Measurements from ENCODE around the gene AGAP3. TPM values are rescaled to one million over a fixed set of nuclear protein-coding genes. Genes with fewer than 3 reads are reported as not detected.

The AGAP3 gene
- total RNA-seq, 1 donor from 2014 or later = 152 TPM

GRCh38 chr7:151144387-151144786, 58.1 kb downstream of the AGAP3 start:
- Histone ChIP-seq H3K9me3 (no peaks in the 10 kb centered on the region), H3K4me1 (no peaks in the 10 kb centered on the region), H3K27ac (no peak overlapping the region), H3K36me3 (peaks cover 52% of the 10 kb centered on the region), H3K4me3 (no peak overlapping the region), H3K27me3 (no peaks in the 10 kb centered on the region)
- TF ChIP-seq, protein P1, sequence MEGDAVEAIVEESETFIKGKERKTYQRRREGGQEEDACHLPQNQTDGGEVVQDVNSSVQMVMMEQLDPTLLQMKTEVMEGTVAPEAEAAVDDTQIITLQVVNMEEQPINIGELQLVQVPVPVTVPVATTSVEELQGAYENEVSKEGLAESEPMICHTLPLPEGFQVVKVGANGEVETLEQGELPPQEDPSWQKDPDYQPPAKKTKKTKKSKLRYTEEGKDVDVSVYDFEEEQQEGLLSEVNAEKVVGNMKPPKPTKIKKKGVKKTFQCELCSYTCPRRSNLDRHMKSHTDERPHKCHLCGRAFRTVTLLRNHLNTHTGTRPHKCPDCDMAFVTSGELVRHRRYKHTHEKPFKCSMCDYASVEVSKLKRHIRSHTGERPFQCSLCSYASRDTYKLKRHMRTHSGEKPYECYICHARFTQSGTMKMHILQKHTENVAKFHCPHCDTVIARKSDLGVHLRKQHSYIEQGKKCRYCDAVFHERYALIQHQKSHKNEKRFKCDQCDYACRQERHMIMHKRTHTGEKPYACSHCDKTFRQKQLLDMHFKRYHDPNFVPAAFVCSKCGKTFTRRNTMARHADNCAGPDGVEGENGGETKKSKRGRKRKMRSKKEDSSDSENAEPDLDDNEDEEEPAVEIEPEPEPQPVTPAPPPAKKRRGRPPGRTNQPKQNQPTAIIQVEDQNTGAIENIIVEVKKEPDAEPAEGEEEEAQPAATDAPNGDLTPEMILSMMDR (IDR thresholded peaks at IDR 0.05) = no peak
- intact Hi-C loops (cut with DNase I) = no loop called here
- DNase-seq (no peak), ATAC-seq (no peak)

GRCh38 chr7:151146761-151147160, 60.5 kb downstream of the AGAP3 start:
- Histone ChIP-seq H3K4me1 (no peaks in the 10 kb centered on the region), H3K4me3 (no peak overlapping the region), H3K36me3 (peaks cover 30% of the 10 kb centered on the region), H3K9me3 (no peaks in the 10 kb centered on the region), H3K27me3 (peaks cover 13% of the 10 kb centered on the region), H3K27ac (no peak overlapping the region)
- no peak for DNase-seq
- intact Hi-C loops (cut with DNase I) = no loop called here
- ATAC-seq = no peak
- TF ChIP-seq, protein P1 (IDR thresholded peaks at IDR 0.05) = no peak

- no peak overlapping the region for H3K4me3 ChIP-seq
- no peaks in the 10 kb centered on the region for H3K4me1 ChIP-seq
- no peaks in the 10 kb centered on the region for H3K9me3 ChIP-seq
- peaks cover 30% of the 10 kb centered on the region for H3K27me3 ChIP-seq
- TF ChIP-seq, protein P1 (IDR thresholded peaks at IDR 0.05) = no peak
- intact Hi-C loops (cut with DNase I) = no loop called here
- H3K36me3 ChIP-seq = peaks cover 13% of the 10 kb centered on the region
- peak; percentile 19 for ATAC-seq
- no peak overlapping the region for H3K27ac ChIP-seq
- DNase-seq = no peak
Measured at GRCh38 chr7:151148319-151149259, 62.3 kb downstream of the AGAP3 start.

DNA sequence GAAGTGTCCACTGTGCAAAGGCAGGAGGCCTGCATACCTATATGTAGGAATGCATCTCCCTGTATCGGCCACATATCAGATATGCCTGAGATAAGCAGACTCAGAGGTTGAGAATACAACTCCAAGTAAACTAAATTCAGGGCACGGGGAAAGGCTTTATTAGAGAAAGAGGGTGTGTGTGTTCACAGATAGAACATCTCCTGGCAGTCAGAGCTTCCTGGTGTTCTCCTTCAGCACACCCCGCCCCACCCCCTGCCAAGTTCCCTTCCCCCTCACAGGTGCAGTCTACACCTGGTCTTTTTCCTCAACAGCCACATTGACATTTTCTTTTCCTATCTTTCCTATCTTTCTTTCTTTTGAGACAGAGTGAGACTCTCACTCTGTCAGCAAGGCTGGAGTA, 64.1 kb downstream of the AGAP3 start:
- Histone ChIP-seq H3K36me3 (no peaks in the 10 kb centered on the region), H3K4me1 (no peaks in the 10 kb centered on the region), H3K27me3 (peaks cover 30% of the 10 kb centered on the region), H3K9me3 (no peaks in the 10 kb centered on the region), H3K4me3 (no peak overlapping the region), H3K27ac (no peak overlapping the region)
- intact Hi-C loops (cut with DNase I) = no loop called here
- DNase-seq (no peak), ATAC-seq (no peak)
- TF ChIP-seq, protein P1 (IDR thresholded peaks at IDR 0.05) = no peak

GRCh38 chr7:151152643-151153513, 66.6 kb downstream of the AGAP3 start:
- Histone ChIP-seq H3K4me1 (no peaks in the 10 kb centered on the region), H3K27me3 (peaks cover 30% of the 10 kb centered on the region), H3K9me3 (no peaks in the 10 kb centered on the region), H3K36me3 (no peaks in the 10 kb centered on the region), H3K27ac (no peak overlapping the region), H3K4me3 (no peak overlapping the region)
- no peak for DNase-seq
- ATAC-seq = no peak
- TF ChIP-seq, protein P1 (IDR thresholded peaks at IDR 0.05) = no peak
- intact Hi-C loops (cut with DNase I) = no loop called here
